DND-41 (cell line): ENCODE data around the gene FREM2.

Source experiments
- ATAC-seq: fragments of 200-7000 bp; cut with Tn5 transposase; 3 replicates; pipeline ENCODE4 v1.9.1; 2021; ENCODE audit warnings: low read depth; ENCODE audit not compliant: insufficient read depth
- DNase-seq: peaks from one replicate; pipeline ENCODE4 v3.0.0-alpha.2; 2020
- H2AFZ ChIP-seq: 2 replicates; pipeline ENCODE4 v1.6.0; 2012; ENCODE audit warnings: low read depth, low read length
- H3K27ac ChIP-seq: 2 replicates; pipeline ENCODE4 v1.5.1; 2012; ENCODE audit warnings: low read length, inconsistent platforms
- H3K27me3 ChIP-seq: fragments of 200-600 bp; sonication (generic); 2 replicates; pipeline ENCODE4 v1.6.0; 2012; ENCODE audit warnings: low read length, mild to moderate bottlenecking, inconsistent platforms; ENCODE audit not compliant: insufficient read depth, poor library complexity
- H3K36me3 ChIP-seq: 2 replicates; pipeline ENCODE4 v1.5.1; 2012; ENCODE audit warnings: low read length, inconsistent platforms; ENCODE audit not compliant: insufficient read depth
- H3K4me1 ChIP-seq: 2 replicates; pipeline ENCODE4 v1.5.1; 2012; ENCODE audit warnings: mild to moderate bottlenecking, low read length; ENCODE audit not compliant: insufficient read depth
- H3K4me2 ChIP-seq: 2 replicates; pipeline ENCODE4 v1.6.0; 2012; ENCODE audit warnings: mild to moderate bottlenecking, moderate library complexity, low read length, inconsistent platforms; ENCODE audit not compliant: insufficient read depth
- H3K4me3 ChIP-seq, 2 experiments: fragments of 200-600 bp in 1 of 2; shearing (Covaris generic) in 1 of 2; 2 replicates each; pipeline ENCODE4 v1.5.1; 2012 to 2016; ENCODE audit warnings: inconsistent platforms in 2 of 2, low read length in 2 of 2, mild to moderate bottlenecking in 2 of 2, low read depth in 1 of 2, moderate library complexity in 1 of 2
- H3K79me2 ChIP-seq: 2 replicates; pipeline ENCODE4 v1.6.0; 2012; ENCODE audit warnings: low read length, inconsistent platforms; ENCODE audit not compliant: insufficient read depth
- H3K9ac ChIP-seq: 2 replicates; pipeline ENCODE4 v1.6.0; 2012; ENCODE audit warnings: low read depth, mild to moderate bottlenecking, inconsistent platforms, low read length, moderate library complexity
- H3K9me3 ChIP-seq: 2 replicates; pipeline ENCODE4 v1.5.1; 2012; ENCODE audit warnings: low read length, moderate library complexity, mild to moderate bottlenecking, inconsistent platforms; ENCODE audit not compliant: insufficient read depth, severe bottlenecking
- H4K20me1 ChIP-seq: 2 replicates; pipeline ENCODE4 v1.6.0; 2012; ENCODE audit warnings: low read length; ENCODE audit not compliant: insufficient read depth
- EZH2 ChIP-seq: IDR thresholded peaks from 3 replicates; pipeline ENCODE4 v1.6.1; 2012; ENCODE audit warnings: borderline replicate concordance, low read depth, mild to moderate bottlenecking, moderate library complexity, low read length, inconsistent platforms; ENCODE audit not compliant: severe bottlenecking
- TF ChIP-seq, protein P1 (sequence below): IDR thresholded peaks from 2 replicates; pipeline ENCODE4 v1.5.1; 2012; ENCODE audit warnings: borderline replicate concordance, low read length, moderate library complexity, mild to moderate bottlenecking; ENCODE audit not compliant: poor library complexity, severe bottlenecking; ENCODE audit errors: extremely low read depth

The FREM2 gene

GRCh38 chr13:38819596-38819995 is 132.7 kb downstream of the FREM2 start:
- DNase-seq: no peak
- Histone ChIP-seq H3K9ac (no peak overlapping the region), H3K9me3 (no peaks in the 10 kb centered on the region), H3K4me3 (no peak overlapping the region), H3K4me1 (no peaks in the 10 kb centered on the region), H2AFZ (no peak overlapping the region), H3K27ac (no peak overlapping the region), H3K79me2 (no peaks in the 10 kb centered on the region), H3K27me3 (no peaks in the 10 kb centered on the region), H4K20me1 (no peaks in the 10 kb centered on the region), H3K4me2 (no peak overlapping the region), H3K36me3 (no peaks in the 10 kb centered on the region)
- TF ChIP-seq, protein P1, sequence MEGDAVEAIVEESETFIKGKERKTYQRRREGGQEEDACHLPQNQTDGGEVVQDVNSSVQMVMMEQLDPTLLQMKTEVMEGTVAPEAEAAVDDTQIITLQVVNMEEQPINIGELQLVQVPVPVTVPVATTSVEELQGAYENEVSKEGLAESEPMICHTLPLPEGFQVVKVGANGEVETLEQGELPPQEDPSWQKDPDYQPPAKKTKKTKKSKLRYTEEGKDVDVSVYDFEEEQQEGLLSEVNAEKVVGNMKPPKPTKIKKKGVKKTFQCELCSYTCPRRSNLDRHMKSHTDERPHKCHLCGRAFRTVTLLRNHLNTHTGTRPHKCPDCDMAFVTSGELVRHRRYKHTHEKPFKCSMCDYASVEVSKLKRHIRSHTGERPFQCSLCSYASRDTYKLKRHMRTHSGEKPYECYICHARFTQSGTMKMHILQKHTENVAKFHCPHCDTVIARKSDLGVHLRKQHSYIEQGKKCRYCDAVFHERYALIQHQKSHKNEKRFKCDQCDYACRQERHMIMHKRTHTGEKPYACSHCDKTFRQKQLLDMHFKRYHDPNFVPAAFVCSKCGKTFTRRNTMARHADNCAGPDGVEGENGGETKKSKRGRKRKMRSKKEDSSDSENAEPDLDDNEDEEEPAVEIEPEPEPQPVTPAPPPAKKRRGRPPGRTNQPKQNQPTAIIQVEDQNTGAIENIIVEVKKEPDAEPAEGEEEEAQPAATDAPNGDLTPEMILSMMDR: no peak
- no peak for TF ChIP-seq EZH2
- no peak for ATAC-seq

DNA sequence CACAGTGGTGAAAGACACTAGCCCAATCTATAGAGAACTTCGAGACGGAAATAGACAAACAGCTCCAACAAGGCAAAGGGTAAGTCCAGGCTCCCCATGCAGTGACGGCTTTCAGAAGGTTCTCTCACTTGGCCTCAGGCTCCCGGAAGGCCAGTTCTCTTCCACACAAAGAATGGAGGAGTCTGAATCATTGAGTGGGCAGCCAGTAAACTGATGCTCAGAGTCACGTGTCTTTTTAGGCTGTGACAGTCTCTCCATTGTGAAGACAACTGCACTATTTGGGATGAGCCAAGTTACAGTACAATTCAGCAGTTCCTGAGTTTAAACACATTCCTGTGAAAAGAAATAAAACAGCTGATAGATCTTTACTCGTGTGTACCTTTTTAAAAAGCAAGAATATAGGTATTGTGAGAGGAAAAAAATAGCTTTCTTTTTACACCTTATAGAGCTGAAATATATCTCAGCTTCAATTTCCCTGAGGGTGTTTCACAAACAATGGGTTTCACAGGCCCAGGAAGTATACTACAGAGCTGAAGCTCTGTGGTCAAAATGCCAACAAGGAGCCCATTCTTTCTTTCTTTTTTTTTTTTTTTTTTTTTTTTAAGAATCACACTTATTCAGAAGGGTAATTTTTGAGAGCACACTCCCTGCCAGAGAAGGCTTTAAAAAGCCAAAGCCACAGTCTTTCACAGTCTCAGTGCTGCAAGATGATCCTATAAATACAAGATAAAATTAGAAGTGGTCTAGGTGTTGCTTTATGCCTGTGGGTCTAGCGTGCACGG is 135.1 kb downstream of the FREM2 start:
- H2AFZ ChIP-seq: no peak overlapping the region
- TF ChIP-seq, protein P1: no peak
- no peak for TF ChIP-seq EZH2
- no peak overlapping the region for H3K4me2 ChIP-seq
- H3K27me3 ChIP-seq: no peaks in the 10 kb centered on the region
- ATAC-seq: no peak
- H3K9ac ChIP-seq: no peak overlapping the region
- H4K20me1 ChIP-seq: no peaks in the 10 kb centered on the region
- no peaks in the 10 kb centered on the region for H3K4me1 ChIP-seq
- no peaks in the 10 kb centered on the region for H3K9me3 ChIP-seq
- H3K36me3 ChIP-seq: no peaks in the 10 kb centered on the region
- no peak overlapping the region for H3K4me3 ChIP-seq
- no peaks in the 10 kb centered on the region for H3K79me2 ChIP-seq
- no peak for DNase-seq
- no peak overlapping the region for H3K27ac ChIP-seq

DNA sequence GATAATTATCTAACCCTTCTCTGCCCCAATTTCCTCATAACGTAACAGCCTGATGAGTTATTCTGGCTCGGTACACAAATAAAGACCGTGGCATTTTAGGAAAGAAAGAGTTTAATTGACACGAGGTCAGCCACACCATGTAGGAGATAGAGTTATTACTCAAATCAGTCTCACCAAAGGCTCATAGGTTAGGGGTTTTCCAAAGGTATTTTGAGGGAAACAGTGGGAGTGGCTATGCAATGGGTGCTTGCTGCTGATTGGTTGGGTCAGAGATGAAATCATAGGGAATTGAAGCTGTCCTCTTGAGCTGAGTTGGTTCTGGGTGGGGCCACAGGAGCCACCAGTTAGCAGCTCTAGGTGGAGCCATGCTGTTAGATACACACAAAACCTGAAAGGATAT is 137.5 kb downstream of the FREM2 start:
- H4K20me1 ChIP-seq: no peaks in the 10 kb centered on the region
- H3K27ac ChIP-seq: no peak overlapping the region
- no peaks in the 10 kb centered on the region for H3K9me3 ChIP-seq
- DNase-seq (no peak), ATAC-seq (no peak)
- no peak overlapping the region for H3K4me2 ChIP-seq
- no peaks in the 10 kb centered on the region for H3K4me1 ChIP-seq
- no peak for TF ChIP-seq EZH2
- H3K27me3 ChIP-seq: no peaks in the 10 kb centered on the region
- H3K4me3 ChIP-seq: no peak overlapping the region
- no peaks in the 10 kb centered on the region for H3K79me2 ChIP-seq
- H2AFZ ChIP-seq: no peak overlapping the region
- H3K9ac ChIP-seq: no peak overlapping the region
- no peaks in the 10 kb centered on the region for H3K36me3 ChIP-seq

DNA sequence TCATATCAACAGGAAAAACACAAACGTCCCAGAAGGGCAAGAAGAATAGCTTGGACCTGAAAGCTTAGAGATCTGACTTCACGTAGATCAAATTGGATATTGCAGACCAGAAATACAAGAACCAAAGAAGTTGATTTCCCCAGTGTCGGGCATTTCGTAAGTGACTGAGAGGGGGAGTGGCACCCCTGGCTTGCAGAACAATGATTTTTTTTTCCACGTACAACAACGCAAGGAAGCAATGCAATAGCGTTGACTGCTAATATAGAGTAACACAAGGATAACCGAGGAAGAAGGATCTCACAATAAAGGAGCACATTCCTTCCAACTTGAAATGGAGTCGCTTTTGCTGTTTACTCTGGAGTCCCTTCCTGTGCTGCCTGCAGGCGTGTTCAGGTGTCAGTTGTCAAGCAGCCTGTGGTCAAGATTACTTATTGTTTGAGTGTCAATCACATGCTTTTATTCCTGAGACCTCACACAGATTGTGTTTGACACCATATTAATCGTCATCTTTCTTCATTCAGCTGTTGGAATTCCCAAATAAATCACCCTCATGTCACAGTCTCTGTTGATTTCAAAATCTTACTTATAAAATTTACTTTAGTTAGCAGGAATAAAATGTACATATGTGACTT is 139.4 kb downstream of the FREM2 start:
- no peak for DNase-seq
- Histone ChIP-seq H3K36me3 (no peaks in the 10 kb centered on the region), H2AFZ (no peak overlapping the region), H3K27me3 (no peaks in the 10 kb centered on the region), H3K27ac (no peak overlapping the region), H3K4me3 (no peak overlapping the region), H3K9ac (no peak overlapping the region), H3K9me3 (no peaks in the 10 kb centered on the region), H3K4me1 (no peaks in the 10 kb centered on the region), H3K79me2 (no peaks in the 10 kb centered on the region), H3K4me2 (no peak overlapping the region), H4K20me1 (no peaks in the 10 kb centered on the region)
- no peak for TF ChIP-seq EZH2
- TF ChIP-seq, protein P1: no peak
- no peak for ATAC-seq
